Gastroesophageal sphincter (tissue), 3 donors: ENCODE measurements around the gene C1orf159.

Source experiments
- CTCF ChIP-seq, 4 experiments: fragments of 200-600 bp in 2 of 4; fragments of 450-650 bp in 2 of 4; sonication (generic) in 1 of 4; IDR thresholded peaks; one replicate each; pipeline ENCODE4 v1.5.1; 2017 to 2019; ENCODE audit warnings: antibody characterized with exemption in 4 of 4, mild to moderate bottlenecking in 2 of 4, moderate library complexity in 2 of 4
- EP300 ChIP-seq: sonication (generic); formaldehyde crosslinking; IDR thresholded peaks from one replicate; pipeline ENCODE4 v1.6.1; 2017; ENCODE audit warnings: antibody characterized with exemption, mild to moderate bottlenecking
- POLR2A ChIP-seq, 2 donors: fragments of 450-650 bp; IDR thresholded peaks; one replicate each; pipeline ENCODE4 v1.6.1; 2017; ENCODE audit warnings: antibody characterized with exemption in 2 of 2, mild to moderate bottlenecking in 2 of 2, moderate library complexity in 1 of 2

DNA sequence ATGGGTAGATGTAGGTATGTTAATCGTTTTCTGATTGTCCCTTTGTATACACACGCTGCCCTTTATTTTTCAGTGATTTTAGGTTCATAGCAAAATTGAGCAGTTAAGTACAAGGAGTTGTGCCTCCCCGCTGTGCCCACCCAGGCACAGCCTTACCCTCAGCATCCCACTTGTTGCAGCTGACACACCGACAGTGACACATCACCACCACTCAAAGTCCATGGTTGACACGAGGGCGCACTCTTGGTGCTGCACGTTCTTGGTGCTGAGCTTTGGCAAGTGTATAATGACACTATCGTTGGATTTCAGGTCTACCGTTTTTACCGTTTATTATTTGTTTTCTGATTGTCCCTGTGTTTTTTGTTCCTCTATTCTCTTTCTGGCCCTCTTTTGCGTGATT is 15.6 kb downstream of the C1orf159 start:
- TF ChIP-seq CTCF (IDR thresholded peaks at IDR 0.05) (no peak), POLR2A (IDR thresholded peaks at IDR 0.05) (no peak), EP300 (no peak)
